Measurements from ENCODE around the gene C16orf87.

DNA sequence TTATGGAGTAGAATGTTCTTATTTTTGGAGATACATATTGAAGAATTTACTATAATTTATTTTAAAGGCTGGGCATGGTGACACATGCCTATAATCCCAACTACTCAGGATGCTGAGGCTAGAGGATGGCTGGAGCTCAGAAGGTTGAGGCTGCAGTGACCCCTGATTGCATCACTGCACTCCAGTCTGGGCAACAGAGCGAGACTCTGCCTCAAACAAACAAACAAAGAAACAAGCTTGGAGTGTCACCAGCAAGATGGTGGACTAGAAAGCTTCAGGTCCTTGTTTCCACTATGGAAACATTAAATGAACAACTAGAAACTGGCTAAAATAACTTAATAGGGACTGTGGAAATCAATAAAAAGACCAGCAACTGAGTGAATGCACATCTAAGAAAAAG lies 35.3 kb upstream of the C16orf87 start:
- TF ChIP-seq, protein P1, sequence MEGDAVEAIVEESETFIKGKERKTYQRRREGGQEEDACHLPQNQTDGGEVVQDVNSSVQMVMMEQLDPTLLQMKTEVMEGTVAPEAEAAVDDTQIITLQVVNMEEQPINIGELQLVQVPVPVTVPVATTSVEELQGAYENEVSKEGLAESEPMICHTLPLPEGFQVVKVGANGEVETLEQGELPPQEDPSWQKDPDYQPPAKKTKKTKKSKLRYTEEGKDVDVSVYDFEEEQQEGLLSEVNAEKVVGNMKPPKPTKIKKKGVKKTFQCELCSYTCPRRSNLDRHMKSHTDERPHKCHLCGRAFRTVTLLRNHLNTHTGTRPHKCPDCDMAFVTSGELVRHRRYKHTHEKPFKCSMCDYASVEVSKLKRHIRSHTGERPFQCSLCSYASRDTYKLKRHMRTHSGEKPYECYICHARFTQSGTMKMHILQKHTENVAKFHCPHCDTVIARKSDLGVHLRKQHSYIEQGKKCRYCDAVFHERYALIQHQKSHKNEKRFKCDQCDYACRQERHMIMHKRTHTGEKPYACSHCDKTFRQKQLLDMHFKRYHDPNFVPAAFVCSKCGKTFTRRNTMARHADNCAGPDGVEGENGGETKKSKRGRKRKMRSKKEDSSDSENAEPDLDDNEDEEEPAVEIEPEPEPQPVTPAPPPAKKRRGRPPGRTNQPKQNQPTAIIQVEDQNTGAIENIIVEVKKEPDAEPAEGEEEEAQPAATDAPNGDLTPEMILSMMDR (IDR thresholded peaks at IDR 0.05; ENCODE audit: insufficient read depth, low read length), result no peak
- no peak for TF ChIP-seq POLR2AphosphoS5 (IDR thresholded peaks at IDR 0.05; ENCODE audit: low read depth)
- TF ChIP-seq REST (IDR thresholded peaks at IDR 0.05; ENCODE audit: insufficient replicate concordance, low read depth), result no peak

All from HL-60 (cell line).